ENCODE results near the gene FAM13C. TPM values are rescaled to one million over a fixed set of nuclear protein-coding genes. Genes with fewer than 3 reads are reported as not detected.

The FAM13C gene
- total RNA-seq, 1 donor from 2014 or later, result 5.9 TPM

DNA sequence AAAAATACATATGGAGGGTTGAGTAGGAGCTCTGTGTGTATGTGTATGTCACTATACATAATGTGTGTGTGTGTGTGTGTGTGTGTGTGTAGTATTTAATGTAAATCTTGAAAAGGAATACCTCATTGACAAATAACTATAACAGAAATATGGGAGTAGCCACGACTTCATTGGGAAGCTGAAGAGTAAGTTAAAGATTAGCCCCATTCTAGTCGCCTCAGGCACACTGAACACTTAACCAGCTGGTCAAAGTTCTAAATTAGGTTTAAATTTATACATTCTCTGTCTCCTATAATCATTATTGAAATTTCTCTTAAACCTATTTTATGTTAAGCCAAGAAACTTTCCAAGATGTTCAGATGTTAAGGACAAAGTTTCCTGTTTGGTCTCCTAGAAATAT, 45.3 kb downstream of the FAM13C start:
- TF ChIP-seq, protein P1, sequence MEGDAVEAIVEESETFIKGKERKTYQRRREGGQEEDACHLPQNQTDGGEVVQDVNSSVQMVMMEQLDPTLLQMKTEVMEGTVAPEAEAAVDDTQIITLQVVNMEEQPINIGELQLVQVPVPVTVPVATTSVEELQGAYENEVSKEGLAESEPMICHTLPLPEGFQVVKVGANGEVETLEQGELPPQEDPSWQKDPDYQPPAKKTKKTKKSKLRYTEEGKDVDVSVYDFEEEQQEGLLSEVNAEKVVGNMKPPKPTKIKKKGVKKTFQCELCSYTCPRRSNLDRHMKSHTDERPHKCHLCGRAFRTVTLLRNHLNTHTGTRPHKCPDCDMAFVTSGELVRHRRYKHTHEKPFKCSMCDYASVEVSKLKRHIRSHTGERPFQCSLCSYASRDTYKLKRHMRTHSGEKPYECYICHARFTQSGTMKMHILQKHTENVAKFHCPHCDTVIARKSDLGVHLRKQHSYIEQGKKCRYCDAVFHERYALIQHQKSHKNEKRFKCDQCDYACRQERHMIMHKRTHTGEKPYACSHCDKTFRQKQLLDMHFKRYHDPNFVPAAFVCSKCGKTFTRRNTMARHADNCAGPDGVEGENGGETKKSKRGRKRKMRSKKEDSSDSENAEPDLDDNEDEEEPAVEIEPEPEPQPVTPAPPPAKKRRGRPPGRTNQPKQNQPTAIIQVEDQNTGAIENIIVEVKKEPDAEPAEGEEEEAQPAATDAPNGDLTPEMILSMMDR (IDR thresholded peaks at IDR 0.05; ENCODE audit: unreplicated experiment), result no peak
- Mint-ChIP-seq H3K4me1 (ENCODE audit: low read depth) (peaks cover 1% of the 10 kb centered on the region), H3K27me3 (no peaks in the 10 kb centered on the region), H3K27ac (no peak overlapping the region), H3K9me3 (ENCODE audit: low read depth) (no peaks in the 10 kb centered on the region), H3K36me3 (ENCODE audit: insufficient read depth) (peaks cover 3% of the 10 kb centered on the region), H3K4me3 (ENCODE audit: low read depth) (no peak overlapping the region)
- no peak for DNase-seq (ENCODE audit: low spot score, unreplicated experiment)

DNA sequence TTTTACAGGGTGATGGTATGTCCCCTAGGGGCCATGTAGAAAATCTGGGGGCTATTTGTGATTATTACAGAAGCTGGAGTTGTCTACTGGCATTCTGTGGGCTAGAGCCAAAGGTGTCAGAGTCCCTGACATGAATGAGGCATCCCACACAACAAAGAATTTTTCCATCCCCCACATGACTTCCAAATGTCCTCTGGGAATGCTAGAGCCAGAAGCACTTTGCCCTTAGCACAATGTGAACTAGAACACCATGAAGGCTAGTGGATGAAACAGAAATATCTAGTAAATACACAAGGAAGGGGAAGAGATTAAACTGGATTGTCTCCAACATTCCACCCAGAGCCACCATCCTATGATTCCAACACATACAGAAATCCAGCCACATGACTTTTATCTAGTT, 46.9 kb downstream of the FAM13C start:
- TF ChIP-seq, protein P1 (IDR thresholded peaks at IDR 0.05; ENCODE audit: unreplicated experiment), result no peak
- DNase-seq (ENCODE audit: low spot score, unreplicated experiment), result no peak
- peaks cover 2% of the 10 kb centered on the region for H3K36me3 Mint-ChIP-seq (ENCODE audit: insufficient read depth)
- no peak overlapping the region for H3K27ac Mint-ChIP-seq
- no peaks in the 10 kb centered on the region for H3K27me3 Mint-ChIP-seq
- no peaks in the 10 kb centered on the region for H3K9me3 Mint-ChIP-seq (ENCODE audit: low read depth)
- no peaks in the 10 kb centered on the region for H3K4me1 Mint-ChIP-seq (ENCODE audit: low read depth)
- no peak overlapping the region for H3K4me3 Mint-ChIP-seq (ENCODE audit: low read depth)

DNA sequence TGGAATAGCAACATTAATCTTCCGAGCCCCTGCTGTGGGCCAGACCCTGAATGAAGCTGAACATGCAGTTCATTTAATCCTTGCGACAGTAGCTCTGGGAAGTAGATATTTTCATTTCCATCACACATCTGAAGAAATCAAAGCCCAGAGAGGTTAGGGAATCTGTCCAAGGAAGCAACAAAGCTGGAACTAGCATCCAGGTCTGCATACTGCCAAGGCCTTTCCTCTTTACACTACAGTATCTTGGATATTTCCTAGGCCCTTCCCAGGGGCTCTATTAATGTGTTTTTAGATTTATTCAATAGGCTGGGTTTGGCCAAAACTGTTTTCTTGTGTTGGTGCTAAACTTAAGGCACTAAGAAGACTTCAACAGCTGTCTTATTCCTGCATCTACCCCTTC, 48.1 kb downstream of the FAM13C start:
- no peaks in the 10 kb centered on the region for H3K4me1 Mint-ChIP-seq (ENCODE audit: low read depth)
- H3K4me3 Mint-ChIP-seq (ENCODE audit: low read depth), result no peak overlapping the region
- no peaks in the 10 kb centered on the region for H3K36me3 Mint-ChIP-seq (ENCODE audit: insufficient read depth)
- TF ChIP-seq, protein P1 (IDR thresholded peaks at IDR 0.05; ENCODE audit: unreplicated experiment), result no peak
- no peaks in the 10 kb centered on the region for H3K9me3 Mint-ChIP-seq (ENCODE audit: low read depth)
- no peaks in the 10 kb centered on the region for H3K27me3 Mint-ChIP-seq
- no peak for DNase-seq (ENCODE audit: low spot score, unreplicated experiment)
- H3K27ac Mint-ChIP-seq, result no peak overlapping the region

DNA sequence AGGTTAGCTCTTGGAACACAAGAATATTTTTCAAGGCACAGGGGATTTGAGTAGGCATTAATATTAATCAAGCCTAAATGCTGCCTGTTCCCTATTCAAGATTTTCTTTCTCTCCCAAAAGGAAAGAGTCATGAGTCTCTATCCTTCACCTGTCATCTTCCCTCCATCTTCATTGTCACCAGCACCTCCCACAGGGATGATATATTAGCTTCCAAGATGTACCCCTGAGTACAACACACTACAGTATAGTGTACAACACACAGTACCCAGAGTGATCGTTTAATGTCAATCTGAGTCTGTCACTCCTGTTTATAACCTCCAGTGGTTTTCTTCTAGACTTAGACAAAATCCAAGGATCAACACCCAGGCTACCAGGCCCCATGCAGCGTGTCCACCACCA, 50.1 kb downstream of the FAM13C start:
- Mint-ChIP-seq H3K27me3 (no peaks in the 10 kb centered on the region), H3K27ac (no peak overlapping the region), H3K4me3 (ENCODE audit: low read depth) (no peak overlapping the region), H3K9me3 (ENCODE audit: low read depth) (no peaks in the 10 kb centered on the region), H3K36me3 (ENCODE audit: insufficient read depth) (no peaks in the 10 kb centered on the region), H3K4me1 (ENCODE audit: low read depth) (no peaks in the 10 kb centered on the region)
- TF ChIP-seq, protein P1 (IDR thresholded peaks at IDR 0.05; ENCODE audit: unreplicated experiment), result no peak
- DNase-seq (ENCODE audit: low spot score, unreplicated experiment), result no peak

DNA sequence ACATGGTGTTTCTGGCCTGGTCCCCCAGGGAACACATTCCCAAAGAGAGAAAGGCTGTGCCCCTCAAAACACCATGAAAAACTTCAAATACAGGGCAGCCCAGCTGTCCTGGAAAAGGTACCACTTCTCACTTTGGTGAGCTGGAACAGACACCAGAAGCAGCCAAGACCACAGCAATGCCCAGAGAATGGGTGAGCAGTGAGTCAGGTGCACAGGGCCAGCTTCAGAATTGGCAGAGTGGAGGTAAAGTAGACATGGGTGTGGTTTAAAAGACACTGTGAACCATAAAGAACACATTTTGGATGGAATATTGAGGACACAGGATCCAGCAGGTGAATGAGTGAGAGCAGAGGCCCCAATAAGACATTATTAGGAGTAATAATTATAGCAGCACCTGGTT, 51.3 kb downstream of the FAM13C start:
- H3K36me3 Mint-ChIP-seq (ENCODE audit: insufficient read depth), result no peaks in the 10 kb centered on the region
- H3K4me1 Mint-ChIP-seq (ENCODE audit: low read depth), result no peaks in the 10 kb centered on the region
- H3K27me3 Mint-ChIP-seq, result no peaks in the 10 kb centered on the region
- TF ChIP-seq, protein P1 (IDR thresholded peaks at IDR 0.05; ENCODE audit: unreplicated experiment), result no peak
- H3K4me3 Mint-ChIP-seq (ENCODE audit: low read depth), result no peak overlapping the region
- no peak for DNase-seq (ENCODE audit: low spot score, unreplicated experiment)
- no peak overlapping the region for H3K27ac Mint-ChIP-seq
- no peaks in the 10 kb centered on the region for H3K9me3 Mint-ChIP-seq (ENCODE audit: low read depth)
